M059J (cell line): ENCODE results near the gene PFKFB1. TPM values are rescaled to one million over a fixed set of nuclear protein-coding genes. Genes with fewer than 3 reads are reported as not detected.
A peak's percentile ranks its signal among the peaks of the same experiment; 100 is the strongest.

Source experiments
- DNase-seq: peaks from one replicate; pipeline ENCODE4 v3.0.0-alpha.2; 2012; ENCODE audit warnings: low read depth
- total RNA-seq: library from RNA; depleted of rRNA; stranded (reverse); fragments of >200 nt; shearing (Covaris generic); gene quantifications from 2 replicates; pipeline ENCODE4 v1.2.3, GENCODE V29; 2014; rRNA removed

The PFKFB1 gene
- total RNA-seq, 1 experiment from 2014 or later, result not detected

GRCh38 chrX:54922547-54922946, 71.4 kb downstream of the PFKFB1 start:
- no peak for DNase-seq

DNA sequence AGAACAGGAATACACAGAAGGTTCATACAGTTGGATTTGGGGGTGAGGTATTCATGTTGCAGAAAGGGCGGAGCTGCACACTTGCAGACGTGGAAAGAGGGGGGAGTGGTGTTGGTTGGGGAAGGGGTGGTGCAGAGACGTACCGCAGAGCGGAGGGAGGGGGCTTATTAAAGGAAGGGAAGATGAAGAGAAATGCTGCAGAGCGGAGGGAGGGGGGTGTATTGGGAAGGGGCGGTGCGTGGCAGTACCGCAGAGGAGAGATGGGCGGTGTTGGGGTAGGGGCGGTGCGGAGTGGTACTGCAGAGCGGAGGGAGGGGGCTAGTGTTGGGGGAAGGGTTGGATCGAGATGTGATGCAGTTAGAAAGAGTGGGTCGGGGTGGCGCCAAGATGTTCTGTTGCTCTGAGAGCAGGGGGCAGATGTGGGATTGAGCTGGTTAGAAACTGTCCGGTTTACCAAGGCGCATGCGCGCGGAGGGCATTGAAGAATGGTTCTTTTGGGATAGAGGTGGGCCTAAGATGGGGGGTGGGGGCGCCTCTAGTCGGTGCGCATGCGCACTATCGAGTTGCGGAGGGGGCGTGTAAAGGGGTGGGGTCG, 72.5 kb downstream of the PFKFB1 start:
- peak; percentile 82 for DNase-seq

GRCh38 chrX:54920610-54921426, 73.2 kb downstream of the PFKFB1 start, which contains the start of gene TRO:
Gene TRO, plus strand, starts transcription at chrX:54920824. Its CDS starts 1,423 bp downstream, at chrX:54922247.
- peak; percentile 8 for DNase-seq

DNA sequence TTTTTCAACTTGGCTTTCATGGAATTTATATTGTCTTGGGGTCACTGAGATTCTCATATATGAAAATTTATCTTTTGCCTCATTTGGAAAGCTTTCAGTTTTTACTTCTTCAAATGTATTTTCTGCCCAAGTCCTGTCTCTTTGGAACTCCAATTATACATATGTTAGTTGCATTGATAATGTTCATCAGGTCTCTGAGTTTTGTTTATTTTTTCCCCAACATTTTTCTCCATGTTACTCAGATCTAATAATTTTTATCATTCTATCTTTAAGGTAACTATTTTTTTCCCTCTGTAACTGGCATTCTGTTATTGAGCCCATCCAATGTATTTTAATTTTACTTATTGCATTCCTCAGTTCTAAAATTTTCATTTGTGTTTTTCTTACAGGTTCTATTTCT, 84.0 kb downstream of the PFKFB1 start:
- no peak for DNase-seq

GRCh38 chrX:54894159-54894558, 99.8 kb downstream of the PFKFB1 start:
- DNase-seq, result no peak

DNA sequence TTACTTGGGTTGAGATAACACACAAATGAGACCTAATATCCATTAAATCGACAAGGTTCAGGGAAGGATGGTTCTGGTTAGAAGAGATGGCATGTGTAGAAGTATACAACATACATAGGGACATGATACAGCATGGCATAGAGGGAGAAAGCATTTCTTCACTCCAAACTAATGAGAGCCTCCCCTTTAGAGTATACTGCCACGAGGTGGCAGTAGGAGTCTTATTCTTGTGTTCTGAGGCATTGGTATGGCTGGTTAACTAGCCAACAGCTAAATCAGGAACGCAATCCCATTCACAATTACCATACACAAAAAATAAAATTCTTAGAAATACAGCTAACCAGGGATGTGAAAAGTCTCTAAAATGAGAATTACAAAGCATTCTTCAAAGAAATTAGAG, 102.4 kb downstream of the PFKFB1 start:
- peak; percentile 56 for DNase-seq

DNA sequence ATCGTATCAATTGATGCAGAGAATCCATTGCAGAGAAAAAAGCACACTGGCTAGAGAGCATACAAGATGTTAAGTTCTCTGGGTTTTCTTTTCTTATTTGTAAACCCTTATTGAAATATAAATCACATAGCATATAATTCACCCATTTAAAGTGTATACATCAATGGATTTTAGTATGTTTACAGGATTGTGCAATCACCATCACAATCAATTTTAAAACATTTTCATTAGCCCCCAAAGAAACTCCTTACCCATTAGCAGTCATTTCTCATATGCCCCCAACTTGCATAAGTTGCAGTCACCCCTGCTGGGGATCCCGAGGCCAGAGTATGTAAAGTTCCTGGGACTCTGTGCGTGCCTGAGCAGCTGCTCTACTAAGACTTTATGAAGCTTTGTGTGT, 108.2 kb downstream of the PFKFB1 start:
- DNase-seq, result no peak

Other genes with a start within 250 kb of the PFKFB1 start
- gene ITIH6, start 195.9 kb downstream of the PFKFB1 start, total RNA-seq, result not detected in 2 replicates
- 203 and 313 TPM in 2 replicates for gene MAGED2, start 186.4 kb downstream of the PFKFB1 start, total RNA-seq
- gene TRO, start 73.4 kb downstream of the PFKFB1 start, total RNA-seq, result 10.6 and 18.7 TPM in 2 replicates
- gene APEX2, start 6.2 kb upstream of the PFKFB1 start, total RNA-seq, result 32.8 and 38.4 TPM in 2 replicates
- not detected in 2 replicates for gene ALAS2, start 36.8 kb upstream of the PFKFB1 start, total RNA-seq
- gene PAGE2B, start 80.8 kb upstream of the PFKFB1 start, total RNA-seq, result not detected in 2 replicates
- not detected in 2 replicates for gene PAGE2, start 94.8 kb upstream of the PFKFB1 start, total RNA-seq
- 0.49 TPM in 1 of 2 replicates, not detected in the other for gene PAGE5, start 226.2 kb upstream of the PFKFB1 start, total RNA-seq